ENCODE measurements around the gene NME7.
"Not testable (repeated sequence)": the region's sequence is repeated elsewhere in the genome, so short reads cannot be mapped to it uniquely, and the experiment has no call there.

The NME7 gene

DNA sequence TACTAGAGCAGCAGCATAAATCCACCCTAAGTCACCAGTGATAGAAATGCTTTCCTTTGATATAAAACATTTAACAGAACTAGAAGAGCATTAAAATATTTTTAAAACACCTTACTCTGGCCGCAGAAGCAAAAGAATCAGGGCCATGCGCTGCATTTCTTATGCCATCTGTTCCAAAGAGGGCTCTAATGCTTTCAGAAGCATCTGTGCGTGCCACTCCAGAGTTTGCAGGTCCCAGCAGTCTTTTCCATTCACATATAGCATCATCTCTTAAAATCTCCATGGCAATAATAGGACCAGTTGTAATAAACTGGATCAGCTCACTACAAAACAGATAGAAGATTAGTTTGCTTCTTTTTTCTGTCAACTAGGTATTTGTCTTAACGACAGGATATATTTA, 69.2 kb downstream of the NME7 start:
- no peak for DNase-seq

GRCh38 chr1:169295846-169296245, 71.8 kb downstream of the NME7 start:
- no peak for DNase-seq

DNA sequence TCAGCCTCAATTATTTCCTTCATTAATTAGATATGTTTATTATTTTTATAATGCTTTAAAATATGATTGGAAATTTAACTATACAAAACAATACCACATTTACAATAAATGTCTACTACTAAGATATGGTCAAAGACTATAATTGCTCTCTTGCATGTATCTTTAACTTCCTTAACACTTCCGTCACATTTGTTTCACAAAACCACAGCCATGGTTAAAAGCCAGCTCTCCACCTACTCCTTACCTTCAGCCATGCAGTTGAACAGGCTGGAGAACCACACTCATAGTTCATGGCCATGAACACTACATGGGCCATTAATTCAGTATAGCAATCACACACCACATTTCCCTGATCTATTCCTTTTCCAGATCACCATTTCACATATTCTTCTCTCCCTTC, 72.2 kb downstream of the NME7 start:
- DNase-seq = peak; percentile 40

GRCh38 chr1:169289016-169289415, 78.6 kb downstream of the NME7 start:
- no peak for DNase-seq

DNA sequence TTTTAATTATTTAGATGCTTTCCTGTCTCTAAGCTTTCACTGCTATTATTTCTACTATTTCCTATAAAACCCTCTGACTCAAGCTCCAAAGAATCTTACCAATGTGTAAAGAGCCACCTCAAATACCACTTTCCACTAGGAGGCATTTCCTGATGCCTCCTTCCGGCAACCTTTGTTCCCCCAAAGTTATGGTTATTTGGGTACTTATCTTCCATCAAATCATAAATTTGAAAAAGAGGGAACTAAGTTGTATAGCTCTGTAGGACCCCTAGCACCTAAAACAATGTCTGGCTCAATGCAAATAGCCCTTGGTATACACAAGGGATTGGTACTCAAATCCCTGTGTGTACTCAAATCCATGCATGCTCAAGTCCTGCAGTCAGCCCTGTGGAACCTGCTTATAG, 79.6 kb downstream of the NME7 start:
- DNase-seq = no peak

DNA sequence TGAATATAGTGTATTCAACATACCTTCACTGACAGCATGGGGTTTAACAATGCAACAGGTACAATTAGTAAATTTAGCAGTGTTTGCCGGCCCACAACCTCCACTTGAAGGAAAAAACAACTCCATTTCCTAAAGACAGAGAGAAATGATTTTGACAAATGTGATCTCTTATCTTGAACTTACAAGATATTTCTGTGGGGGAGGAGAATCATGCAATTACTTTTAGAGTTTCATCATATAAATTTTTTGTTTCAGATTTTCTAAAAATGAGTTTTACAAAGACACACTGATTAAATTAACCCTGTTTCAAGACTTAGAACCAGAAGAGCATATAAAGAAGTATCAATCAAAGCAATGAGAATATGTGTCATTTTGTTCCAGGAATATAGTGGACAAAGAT, 80.3 kb downstream of the NME7 start:
- no peak for DNase-seq

- not testable (repeated sequence) for DNase-seq
Observed at GRCh38 chr1:169281562-169281961, 86.0 kb downstream of the NME7 start.

DNA sequence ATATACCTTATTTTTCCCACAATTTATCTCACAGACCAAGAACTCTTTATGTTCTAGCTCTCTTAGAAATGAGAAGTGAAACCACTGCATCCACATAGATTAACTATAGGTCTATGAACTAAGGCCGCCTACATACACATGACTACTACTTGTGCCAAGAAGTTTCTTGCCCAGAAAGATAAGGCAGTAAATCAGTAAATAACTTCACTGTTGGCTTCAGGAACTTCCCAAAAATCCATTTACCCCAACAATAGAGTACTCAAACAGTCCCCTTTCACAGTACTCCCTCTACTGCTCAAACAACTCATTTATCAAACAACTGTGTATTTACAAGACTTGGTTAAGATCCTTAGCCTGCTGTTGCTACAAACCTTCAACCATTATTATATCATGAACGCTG, 96.5 kb downstream of the NME7 start:
- no peak for DNase-seq

DNA sequence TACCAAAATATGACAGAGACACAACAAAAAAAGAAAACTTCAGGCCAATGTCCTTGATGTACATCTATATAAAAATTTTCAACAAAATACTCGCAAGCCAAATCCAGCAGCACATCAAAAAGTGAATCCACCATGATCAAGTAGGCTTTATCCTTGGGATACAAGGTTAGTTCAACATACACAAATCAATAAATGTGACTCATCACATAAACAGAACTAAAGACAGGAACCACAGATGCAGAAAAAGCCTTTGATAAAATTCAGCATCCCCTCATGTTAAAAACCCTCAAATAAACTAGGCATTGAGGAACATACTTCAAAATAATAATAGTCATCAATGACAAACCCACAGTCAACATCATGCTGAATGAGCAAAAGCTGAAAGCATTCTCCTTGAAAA, 101.5 kb downstream of the NME7 start:
- no peak for DNase-seq

DNA sequence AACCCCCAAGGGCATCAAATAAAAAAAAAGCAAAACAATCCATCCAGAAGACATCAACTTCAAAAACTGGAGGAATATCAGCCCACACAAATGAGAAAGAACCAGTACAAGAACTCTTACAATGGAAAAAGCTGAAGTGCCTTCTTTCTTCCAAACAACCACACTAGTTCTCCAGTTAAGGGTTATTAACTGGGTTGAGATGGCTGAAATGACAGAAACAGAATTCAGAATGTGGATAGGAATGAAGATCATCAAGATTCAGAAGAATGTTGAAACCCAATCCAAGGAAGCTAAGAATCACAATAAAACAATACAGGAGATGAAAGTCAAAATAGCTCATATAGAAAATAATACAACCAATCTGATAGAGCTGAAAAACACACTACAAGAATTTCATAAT, 104.5 kb downstream of the NME7 start:
- DNase-seq = no peak

GRCh38 chr1:169261884-169262283, 105.7 kb downstream of the NME7 start:
- no peak for DNase-seq

GRCh38 chr1:169260478-169261151, 107.0 kb downstream of the NME7 start:
- no peak for DNase-seq

DNA sequence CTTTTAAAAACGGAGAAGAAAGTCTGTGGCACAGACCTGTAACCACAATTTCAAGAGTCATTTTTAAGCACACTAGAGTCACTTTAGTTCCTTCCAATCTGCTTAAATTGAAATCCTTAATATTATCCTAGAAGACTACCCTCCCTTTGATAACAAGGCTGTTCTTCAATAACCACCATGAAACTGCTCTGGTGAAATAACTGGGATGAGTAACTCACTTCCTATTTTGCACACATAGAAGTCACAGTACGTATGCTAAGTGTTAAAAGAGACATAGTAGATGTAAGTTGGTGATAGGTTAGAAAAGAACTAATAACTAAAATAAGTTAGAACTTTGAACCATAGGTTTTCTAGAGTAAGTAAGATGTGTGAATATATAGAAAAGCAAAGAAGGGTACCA, 107.8 kb downstream of the NME7 start:
- no peak for DNase-seq

- peak; percentile 86 for DNase-seq
Observed at GRCh38 chr1:169250795-169251194, 116.8 kb downstream of the NME7 start.

GRCh38 chr1:169250022-169250421, 117.6 kb downstream of the NME7 start:
- peak; percentile 28 for DNase-seq

DNA sequence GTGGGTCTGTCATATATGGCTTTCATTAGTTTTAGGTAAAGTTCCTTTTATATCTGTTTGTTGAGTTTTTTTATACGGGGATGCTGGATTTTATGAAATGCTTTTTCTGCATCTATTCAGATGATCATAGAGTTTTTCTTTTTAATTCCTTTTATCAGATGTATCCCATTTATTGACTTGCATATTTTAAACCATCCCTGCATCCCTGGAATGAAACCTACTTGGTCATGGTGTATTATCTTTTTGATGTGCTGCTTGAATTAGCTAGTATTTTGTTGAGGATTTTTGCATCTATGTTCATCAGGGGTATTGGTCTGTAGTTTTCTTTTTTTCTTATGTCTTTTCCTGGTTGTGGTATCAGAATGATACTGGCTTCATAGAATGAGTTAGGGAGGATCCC, 118.0 kb downstream of the NME7 start:
- DNase-seq = no peak

DNA sequence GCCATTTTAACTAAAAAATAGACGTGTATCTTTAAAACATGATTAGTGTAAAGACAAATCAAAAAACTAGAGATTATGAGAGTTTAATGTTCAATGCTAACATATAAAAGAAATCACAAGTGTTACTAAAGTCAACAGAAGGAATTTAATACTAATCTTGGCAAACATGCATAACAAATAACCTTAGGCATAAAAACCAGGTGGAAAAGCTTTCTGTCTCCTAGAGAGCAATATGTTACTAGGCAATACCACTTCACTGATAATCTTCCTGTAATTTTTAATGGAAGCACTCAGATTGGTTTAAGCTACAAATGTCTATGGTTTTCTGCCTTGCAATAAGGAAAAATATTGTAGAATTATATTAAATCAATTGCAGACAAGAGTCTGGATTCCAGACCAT, 121.9 kb downstream of the NME7 start:
- peak; percentile 82 for DNase-seq

DNA sequence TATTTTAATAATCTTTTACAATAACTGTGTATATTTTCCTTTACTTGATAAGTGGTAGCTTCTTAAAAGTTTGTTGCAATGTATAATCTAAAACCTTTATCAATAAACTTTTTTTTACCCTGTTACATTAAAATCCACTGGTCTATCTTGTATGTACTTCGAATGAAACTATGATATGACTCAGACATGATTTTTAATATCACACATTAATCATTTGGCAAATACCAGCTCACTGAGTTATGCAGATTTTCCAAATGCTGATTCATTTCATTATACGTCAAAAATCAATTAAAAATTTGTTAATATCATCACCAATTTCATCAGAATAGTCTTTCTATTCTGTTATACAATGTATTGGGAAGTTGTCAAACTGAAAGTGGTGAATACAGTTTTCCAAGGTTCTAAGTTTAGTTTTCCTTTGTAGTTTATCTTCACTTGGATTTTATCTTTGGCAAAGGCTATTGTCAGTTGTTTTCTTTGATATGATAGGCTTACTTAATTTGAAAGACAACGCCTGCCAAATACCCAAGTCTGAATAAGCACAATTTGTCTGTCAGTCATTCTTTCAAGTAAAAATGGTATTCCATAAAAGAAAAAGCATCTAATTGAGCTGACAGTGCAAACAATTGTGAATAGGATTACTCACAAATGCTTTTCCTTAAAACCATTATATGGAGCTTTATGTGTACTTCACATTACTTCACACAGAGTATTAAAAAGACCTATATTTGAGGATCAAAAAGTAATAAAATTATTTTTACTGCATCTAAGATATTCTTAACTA, 127.0 kb downstream of the NME7 start:
- no peak for DNase-seq

- no peak for DNase-seq
Observed at GRCh38 chr1:169236880-169237279, 130.7 kb downstream of the NME7 start.

DNA sequence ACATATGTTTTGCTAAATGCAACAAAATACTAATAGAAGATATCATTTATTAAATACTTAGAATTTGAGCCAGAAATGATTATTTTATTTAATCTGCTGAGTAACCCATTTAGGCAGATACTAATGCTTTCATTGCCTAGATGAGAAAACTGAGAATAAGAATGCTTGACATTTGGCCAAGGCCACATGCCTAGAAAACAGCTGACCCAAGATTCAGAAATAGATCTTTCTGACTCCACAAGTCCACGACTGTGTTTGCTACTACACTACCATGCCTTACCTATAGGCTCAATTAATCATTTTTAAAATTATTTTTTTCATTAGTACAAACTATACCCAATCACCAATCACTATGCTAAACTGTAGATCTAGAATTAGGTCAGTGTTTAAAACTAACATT, 131.5 kb downstream of the NME7 start:
- DNase-seq = no peak

DNA sequence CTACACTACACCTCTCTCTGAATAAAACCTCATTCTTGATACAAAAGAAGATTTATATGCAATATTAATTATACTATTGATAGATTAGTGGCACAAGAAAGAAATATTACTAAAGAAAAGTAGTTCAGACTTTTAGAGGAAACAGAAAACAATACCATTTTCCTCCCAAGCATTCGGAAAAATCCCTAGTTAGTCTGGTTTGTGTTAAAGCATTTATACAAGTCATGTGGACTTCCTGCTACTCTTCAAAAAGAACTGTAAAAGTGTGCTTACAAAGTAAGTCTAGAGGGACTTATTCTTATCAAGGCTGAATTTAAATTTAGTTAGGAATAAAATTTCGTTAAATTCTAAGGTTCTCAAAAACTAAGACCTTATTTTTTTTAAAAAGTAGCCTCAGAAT, 132.0 kb downstream of the NME7 start:
- no peak for DNase-seq

DNA sequence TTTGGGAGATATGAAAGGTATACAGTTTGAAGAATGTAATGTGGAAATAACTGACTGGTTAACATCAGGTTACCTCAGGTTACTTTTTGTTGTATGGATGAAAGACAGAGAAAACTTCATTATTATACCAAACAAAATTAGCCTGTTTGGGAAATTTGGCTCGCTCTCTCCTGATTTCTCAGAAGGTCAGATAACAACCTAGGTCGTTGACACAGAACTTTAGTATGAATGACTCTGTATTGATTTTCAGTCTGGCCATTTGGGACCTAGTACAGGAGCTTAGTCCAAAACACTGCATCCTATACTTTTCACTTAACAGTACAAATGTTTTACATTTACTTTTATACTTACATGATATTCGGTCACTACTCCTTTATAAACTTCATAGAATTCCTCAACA, 132.8 kb downstream of the NME7 start:
- no peak for DNase-seq

- DNase-seq = no peak
Observed at GRCh38 chr1:169217636-169218035, 150.0 kb downstream of the NME7 start.

DNA sequence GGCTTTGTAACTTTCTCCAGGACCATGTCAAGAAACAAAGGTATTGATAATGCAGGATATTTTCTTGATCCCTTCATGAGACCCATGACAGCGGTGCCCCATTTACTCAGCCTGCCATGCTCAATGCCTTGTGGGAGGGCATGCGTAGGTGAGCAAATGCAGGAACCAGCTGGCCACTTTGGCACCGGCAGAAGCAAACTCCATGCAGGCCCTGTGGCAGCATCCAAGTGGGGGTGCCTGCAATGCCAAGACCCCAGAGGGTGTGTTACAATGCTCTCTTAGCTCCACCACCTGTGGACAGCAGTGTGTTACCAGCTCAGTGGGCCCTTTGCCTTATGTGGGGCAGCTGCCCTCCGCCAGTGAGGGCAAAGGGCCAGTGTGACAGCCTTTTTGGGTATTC, 153.0 kb downstream of the NME7 start:
- no peak for DNase-seq

GRCh38 chr1:169212088-169212487, 155.5 kb downstream of the NME7 start:
- no peak for DNase-seq

All from DMS79 treated with DMSO at 0.1 percent for 48 hours (cell line).